Inflammatory macrophage treated with lipopolysaccharide for 4 hours (primary cell): ENCODE measurements around the gene BIVM.
A peak's percentile ranks its signal among the peaks of the same experiment; 100 is the strongest.

Source experiments
- DNase-seq: peaks from one replicate; pipeline ENCODE4 v3.0.0-alpha.2; 2020

The BIVM gene

GRCh38 chr13:102845630-102846260, 46.8 kb downstream of the BIVM start, which contains the start of gene ERCC5:
TSS of gene ERCC5 (plus strand) at chr13:102846032. CDS start at chr13:102846267, 235 bp downstream.
- DNase-seq, result peak; percentile 99

- DNase-seq, result peak; percentile 77
Measured at GRCh38 chr13:102846261-102847015, 47.5 kb downstream of the BIVM start.

GRCh38 chr13:102847272-102848234, 48.6 kb downstream of the BIVM start:
- peak; percentile 41 for DNase-seq

- DNase-seq, result no peak
Measured at GRCh38 chr13:102848956-102849355, 50.0 kb downstream of the BIVM start.

GRCh38 chr13:102852556-102852955, 53.6 kb downstream of the BIVM start:
- DNase-seq, result no peak

- no peak for DNase-seq
Measured at GRCh38 chr13:102854675-102855074, 55.8 kb downstream of the BIVM start.

- DNase-seq, result no peak
Measured at GRCh38 chr13:102856557-102856956, 57.6 kb downstream of the BIVM start.

GRCh38 chr13:102862624-102863210, 63.8 kb downstream of the BIVM start:
- DNase-seq, result no peak

- no peak for DNase-seq
Measured at GRCh38 chr13:102863590-102863989, 64.7 kb downstream of the BIVM start.

GRCh38 chr13:102868366-102868936, 69.5 kb downstream of the BIVM start:
- no peak for DNase-seq

GRCh38 chr13:102869948-102870676, 71.2 kb downstream of the BIVM start:
- DNase-seq, result no peak

- peak; percentile 41 for DNase-seq
Measured at GRCh38 chr13:102870677-102871415, 71.9 kb downstream of the BIVM start.

- no peak for DNase-seq
Measured at GRCh38 chr13:102872131-102872530, 73.2 kb downstream of the BIVM start.

- no peak for DNase-seq
Measured at GRCh38 chr13:102872531-102872930, 73.6 kb downstream of the BIVM start.

GRCh38 chr13:102873653-102874052, 74.7 kb downstream of the BIVM start:
- DNase-seq, result peak; percentile 33

- DNase-seq, result no peak
Measured at GRCh38 chr13:102875256-102875655, 76.3 kb downstream of the BIVM start.

- DNase-seq, result peak; percentile 7
Measured at GRCh38 chr13:102877303-102877702, 78.4 kb downstream of the BIVM start.

GRCh38 chr13:102878481-102878880, 79.6 kb downstream of the BIVM start:
- DNase-seq, result no peak

GRCh38 chr13:102879793-102880499, 81.0 kb downstream of the BIVM start:
- DNase-seq, result no peak
